A549 treated with AZD2906 at 1 μM for 4 hours (cell line): Measurements from ENCODE around the gene ASCL1. TPM values are rescaled to one million over a fixed set of nuclear protein-coding genes. Genes with fewer than 3 reads are reported as not detected.

Source experiments
- total RNA-seq: library from RNA; stranded (reverse); fragments of 200-300 nt; extraction: Qiagen RNA extraction; gene quantifications from 5 replicates; pipeline ENCODE4 v1.2.3, GENCODE V29; 2022

ASCL1 gene
- not detected in 5 replicates for total RNA-seq

GRCh38 chr12:102957339-102958050 lies at the start of gene ASCL1:
Gene ASCL1, plus strand, starts transcription at chr12:102957674. Its CDS starts 571 bp downstream, at chr12:102958245.

GRCh38 chr12:102917026-102917787 lies 40.3 kb upstream of the ASCL1 start, which contains the start of gene PAH:
Gene PAH, minus strand, starts transcription at chr12:102917244. Its CDS starts 114 bp downstream, at chr12:102917130.

Other genes with a start within 250 kb of the ASCL1 start
- 0.08 TPM in 2 of 5 replicates, not detected in the others for gene PAH, start 40.4 kb upstream of the ASCL1 start, total RNA-seq